GM19238 (cell line): Measurements from ENCODE around the gene SPRED2.

Experiments used
- DNase-seq: peaks from one replicate; pipeline ENCODE4 v3.0.0; 2011; ENCODE audit warnings: low spot score; ENCODE audit not compliant: insufficient read length

The SPRED2 gene

GRCh38 chr2:65279756-65280155 lies 152.6 kb downstream of the SPRED2 start:
- no peak for DNase-seq

DNA sequence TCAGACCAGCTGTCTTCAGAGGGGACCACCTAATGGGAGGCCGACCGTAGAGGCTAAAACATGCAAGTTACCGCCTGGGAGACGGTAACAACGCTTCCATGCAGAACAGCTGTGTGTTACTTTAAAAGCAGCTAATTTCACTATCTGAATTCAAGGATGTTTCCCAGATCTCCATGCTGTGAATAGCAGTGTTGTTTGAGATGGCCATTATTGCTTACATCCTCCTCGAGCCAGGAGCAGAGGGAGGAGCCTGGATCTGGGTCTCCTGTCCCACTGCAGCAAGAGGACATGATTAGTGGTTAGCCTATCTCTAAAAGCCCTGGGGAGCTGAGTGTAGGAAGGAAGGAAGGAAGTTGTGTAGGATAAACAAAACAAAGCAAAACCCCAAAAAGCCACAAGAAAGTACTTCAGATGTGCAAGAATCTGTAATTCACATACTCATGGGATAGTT lies 153.8 kb downstream of the SPRED2 start:
- no peak for DNase-seq

- no peak for DNase-seq
Observed at GRCh38 chr2:65277791-65278483, 154.5 kb downstream of the SPRED2 start.

DNA sequence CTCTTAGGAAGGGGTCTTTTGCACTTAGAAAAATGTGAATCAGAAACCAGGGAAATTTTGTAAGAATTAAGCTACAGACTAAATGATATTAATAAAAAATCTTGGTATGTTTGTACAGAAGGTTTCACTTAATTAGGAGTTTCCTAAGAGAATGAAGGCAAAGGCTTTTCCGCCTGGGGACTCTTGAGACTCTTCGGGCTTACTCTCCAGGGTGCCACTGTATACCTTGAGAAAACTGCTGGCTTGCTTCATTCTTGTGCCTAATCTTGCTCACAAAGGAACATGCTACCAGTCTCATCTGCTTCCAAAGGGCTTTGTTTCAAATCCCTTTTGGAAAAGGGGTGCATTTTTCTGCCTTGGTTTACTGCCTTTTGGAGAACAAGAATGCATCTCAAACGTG lies 155.3 kb downstream of the SPRED2 start:
- DNase-seq: no peak

- DNase-seq: no peak
Observed at GRCh38 chr2:65276609-65277008, 155.8 kb downstream of the SPRED2 start.

GRCh38 chr2:65275141-65275915 lies 157.1 kb downstream of the SPRED2 start:
- DNase-seq: no peak

DNA sequence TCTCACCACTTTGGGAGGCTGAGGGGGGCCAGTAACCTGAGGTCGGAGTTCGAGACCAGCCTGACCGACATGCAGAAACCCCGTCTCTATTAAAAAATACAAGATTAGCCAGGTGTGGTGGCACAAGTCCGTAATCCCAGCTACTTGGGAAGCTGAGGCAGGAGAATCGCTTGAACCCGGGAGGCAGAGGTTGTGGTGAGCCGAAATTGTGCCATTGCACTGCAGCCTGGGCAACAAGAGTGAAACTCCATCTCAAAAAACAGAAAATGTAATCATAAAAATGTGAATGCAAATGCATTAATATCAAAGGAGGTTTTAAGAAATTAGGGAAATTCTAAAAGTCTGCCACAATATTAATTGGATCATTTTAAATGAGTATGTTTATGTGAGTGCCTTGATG lies 159.1 kb downstream of the SPRED2 start:
- DNase-seq: no peak

- no peak for DNase-seq
Observed at GRCh38 chr2:65268957-65269356, 163.4 kb downstream of the SPRED2 start.

DNA sequence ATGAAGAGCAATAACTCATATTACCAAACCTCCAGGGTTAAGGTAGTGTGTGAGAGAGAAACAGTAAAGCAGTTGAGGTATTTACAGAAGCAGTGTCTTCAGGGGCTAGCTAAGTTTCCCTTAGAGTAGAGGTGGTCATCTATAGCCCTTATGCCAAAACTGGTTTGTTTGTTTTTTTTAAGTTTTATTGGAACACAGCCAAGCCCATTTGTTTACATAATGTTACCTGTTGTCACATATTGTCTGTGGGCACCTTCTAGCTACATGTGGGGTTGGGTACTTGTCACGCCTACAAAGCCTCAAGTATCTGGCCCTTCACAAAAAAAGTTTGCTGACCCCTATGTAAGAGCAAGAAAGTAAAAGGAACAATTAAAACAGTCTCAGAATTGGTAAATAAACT lies 165.4 kb downstream of the SPRED2 start:
- DNase-seq: no peak

DNA sequence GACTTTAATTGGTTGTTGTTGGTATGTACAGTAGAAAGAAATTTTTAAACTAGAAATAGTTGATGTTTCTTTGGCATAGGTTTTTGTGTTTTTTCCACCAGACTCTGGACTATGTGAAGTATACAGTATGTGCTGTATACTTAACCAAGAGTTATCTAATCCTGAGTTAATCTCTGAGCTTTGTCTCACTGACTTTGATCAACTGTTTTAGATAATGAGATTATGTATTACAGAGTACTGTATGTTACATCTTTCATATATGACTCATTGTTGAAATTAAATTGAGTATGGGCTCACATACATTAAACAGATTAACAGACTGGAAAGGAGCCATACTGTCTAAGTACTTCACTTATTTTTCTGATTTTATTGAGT lies 166.7 kb downstream of the SPRED2 start:
- DNase-seq: no peak

GRCh38 chr2:65264821-65265670 lies 167.4 kb downstream of the SPRED2 start:
- no peak for DNase-seq

DNA sequence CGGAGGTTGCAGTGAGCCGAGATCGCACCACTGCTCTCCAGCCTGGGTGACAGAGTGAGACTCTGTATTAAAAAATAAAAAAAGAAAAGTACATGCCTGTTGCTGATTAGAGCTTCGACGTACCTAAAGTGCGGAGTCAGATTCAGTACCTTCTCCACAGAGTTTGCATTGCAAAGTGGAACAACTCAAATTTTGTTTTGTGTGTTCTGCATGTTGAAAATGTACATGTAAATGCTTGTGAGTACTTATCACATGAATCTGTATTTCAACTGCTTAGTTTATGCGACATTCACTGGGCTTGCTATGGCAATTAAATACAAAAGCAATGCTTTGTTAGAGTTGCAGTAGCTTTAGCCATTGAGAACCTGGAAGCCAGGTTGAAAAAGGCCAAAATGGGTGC lies 168.4 kb downstream of the SPRED2 start:
- DNase-seq: no peak

DNA sequence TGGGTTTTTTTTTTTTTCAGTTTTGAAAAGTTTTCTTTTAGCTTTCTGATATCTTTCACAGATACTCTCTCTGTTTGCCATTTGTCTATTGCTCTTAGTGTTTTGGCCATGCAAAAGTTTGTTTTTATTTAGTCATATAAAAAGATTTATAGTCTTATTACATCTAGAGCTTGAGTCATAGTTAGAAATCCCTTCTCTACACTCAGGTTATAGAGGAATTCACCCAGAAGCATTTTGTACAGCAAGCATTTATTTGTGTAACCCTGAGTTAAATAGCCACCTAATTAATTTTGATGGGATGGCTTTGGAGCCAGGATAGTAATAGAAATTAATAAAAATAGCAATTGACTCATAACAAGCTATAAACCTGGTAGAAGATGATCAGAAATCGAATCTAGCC lies 169.1 kb downstream of the SPRED2 start:
- DNase-seq: no peak

GRCh38 chr2:65261676-65262075 lies 170.7 kb downstream of the SPRED2 start:
- DNase-seq: no peak
